Loucy (cell line): Measurements from ENCODE around the gene SNAI1.

Experiments used
- CTCF ChIP-seq: fragments of 200-600 bp; sonication (generic); conservative IDR thresholded peaks from 2 replicates; pipeline ENCODE4 v1.5.1; 2014; ENCODE audit warnings: mild to moderate bottlenecking, antibody characterized with exemption, low read length
- EZH2phosphoT487 ChIP-seq: fragments of 200-600 bp; IDR thresholded peaks from 2 replicates; pipeline ENCODE4 v1.6.1; 2018; ENCODE audit warnings: antibody characterized with exemption, mild to moderate bottlenecking, moderate library complexity, borderline replicate concordance

DNA sequence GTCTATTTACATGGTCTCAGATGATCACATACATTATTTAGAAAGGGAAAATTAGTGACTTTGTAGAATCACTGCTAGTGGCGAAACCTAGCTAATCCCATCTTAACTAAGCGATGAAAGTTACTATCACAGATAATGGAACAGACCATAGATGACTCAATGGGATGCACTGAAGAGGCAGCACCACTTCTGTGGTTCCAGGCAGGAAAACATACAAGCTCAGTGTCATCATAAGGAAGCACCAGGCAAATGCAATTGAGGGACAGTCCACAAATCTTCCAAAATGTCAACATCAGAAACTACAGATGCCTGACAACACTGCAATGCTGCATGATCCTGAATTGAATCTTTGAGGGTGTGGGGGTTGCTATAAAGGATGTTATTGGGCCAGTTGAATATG, 15.9 kb upstream of the SNAI1 start:
- TF ChIP-seq CTCF: no peak
- TF ChIP-seq EZH2phosphoT487: no peak
